Subcutaneous adipose tissue (tissue), 4 donors: Measurements from ENCODE around the gene SRRM4. TPM values are rescaled to one million over a fixed set of nuclear protein-coding genes. Genes with fewer than 3 reads are reported as not detected.

ENCODE experiments used
- total RNA-seq, 4 donors: library from RNA; depleted of rRNA; stranded (reverse); fragments of >200 nt; gene quantifications; one replicate each; pipeline ENCODE4 v1.1.0, GENCODE V29; 2016
- TF ChIP-seq, protein P1 (sequence below): fragments of 450-650 bp; IDR thresholded peaks from one replicate; pipeline ENCODE4 v1.5.1; 2016; ENCODE audit warnings: low read depth, mild to moderate bottlenecking, control low read depth, antibody characterized with exemption, moderate library complexity

The SRRM4 gene
- total RNA-seq, 4 donors from 2014 or later, result not detected

DNA sequence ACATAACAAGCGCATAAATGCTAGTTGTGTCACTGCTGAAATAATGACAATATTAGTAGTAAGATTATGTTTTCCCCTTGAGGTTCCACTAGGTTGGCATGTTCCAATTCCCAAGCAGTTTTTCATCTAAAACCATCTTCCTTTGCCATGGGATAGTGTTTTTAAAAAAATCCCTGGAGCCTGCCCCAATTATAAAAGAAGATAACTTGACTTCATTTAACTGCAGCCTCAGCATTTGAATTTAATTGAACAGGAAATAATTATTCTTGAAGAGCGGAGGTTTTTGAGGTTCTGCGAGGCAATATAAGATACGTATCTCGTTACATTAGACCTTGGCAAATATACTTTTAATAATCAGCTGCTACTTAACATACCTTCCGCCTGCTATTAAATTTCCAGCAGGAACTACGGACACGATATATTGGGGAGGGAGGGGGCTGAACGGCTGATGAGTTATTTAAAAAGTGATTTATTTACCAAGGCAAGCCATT, 132.2 kb downstream of the SRRM4 start:
- TF ChIP-seq, protein P1, sequence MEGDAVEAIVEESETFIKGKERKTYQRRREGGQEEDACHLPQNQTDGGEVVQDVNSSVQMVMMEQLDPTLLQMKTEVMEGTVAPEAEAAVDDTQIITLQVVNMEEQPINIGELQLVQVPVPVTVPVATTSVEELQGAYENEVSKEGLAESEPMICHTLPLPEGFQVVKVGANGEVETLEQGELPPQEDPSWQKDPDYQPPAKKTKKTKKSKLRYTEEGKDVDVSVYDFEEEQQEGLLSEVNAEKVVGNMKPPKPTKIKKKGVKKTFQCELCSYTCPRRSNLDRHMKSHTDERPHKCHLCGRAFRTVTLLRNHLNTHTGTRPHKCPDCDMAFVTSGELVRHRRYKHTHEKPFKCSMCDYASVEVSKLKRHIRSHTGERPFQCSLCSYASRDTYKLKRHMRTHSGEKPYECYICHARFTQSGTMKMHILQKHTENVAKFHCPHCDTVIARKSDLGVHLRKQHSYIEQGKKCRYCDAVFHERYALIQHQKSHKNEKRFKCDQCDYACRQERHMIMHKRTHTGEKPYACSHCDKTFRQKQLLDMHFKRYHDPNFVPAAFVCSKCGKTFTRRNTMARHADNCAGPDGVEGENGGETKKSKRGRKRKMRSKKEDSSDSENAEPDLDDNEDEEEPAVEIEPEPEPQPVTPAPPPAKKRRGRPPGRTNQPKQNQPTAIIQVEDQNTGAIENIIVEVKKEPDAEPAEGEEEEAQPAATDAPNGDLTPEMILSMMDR, result no peak

DNA sequence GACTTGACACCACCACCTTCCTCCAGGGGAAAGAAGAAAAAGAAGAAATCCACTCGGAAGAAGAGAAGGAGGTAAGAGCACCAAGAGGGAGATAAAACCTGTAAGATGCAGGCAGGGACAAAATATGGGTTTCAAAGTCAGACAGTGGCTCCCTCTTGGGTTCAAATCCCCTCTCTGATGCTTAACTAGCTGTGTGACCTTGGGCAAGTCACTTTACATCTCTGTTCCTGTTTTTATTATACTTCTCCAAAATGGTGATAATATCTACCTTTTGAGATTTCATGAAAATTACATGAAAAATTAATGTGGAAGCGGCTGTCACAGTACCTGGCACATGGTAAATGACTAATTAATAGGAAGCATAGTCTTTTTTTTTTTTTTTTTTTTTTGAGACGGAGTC, 133.0 kb downstream of the SRRM4 start:
- TF ChIP-seq, protein P1, result no peak

DNA sequence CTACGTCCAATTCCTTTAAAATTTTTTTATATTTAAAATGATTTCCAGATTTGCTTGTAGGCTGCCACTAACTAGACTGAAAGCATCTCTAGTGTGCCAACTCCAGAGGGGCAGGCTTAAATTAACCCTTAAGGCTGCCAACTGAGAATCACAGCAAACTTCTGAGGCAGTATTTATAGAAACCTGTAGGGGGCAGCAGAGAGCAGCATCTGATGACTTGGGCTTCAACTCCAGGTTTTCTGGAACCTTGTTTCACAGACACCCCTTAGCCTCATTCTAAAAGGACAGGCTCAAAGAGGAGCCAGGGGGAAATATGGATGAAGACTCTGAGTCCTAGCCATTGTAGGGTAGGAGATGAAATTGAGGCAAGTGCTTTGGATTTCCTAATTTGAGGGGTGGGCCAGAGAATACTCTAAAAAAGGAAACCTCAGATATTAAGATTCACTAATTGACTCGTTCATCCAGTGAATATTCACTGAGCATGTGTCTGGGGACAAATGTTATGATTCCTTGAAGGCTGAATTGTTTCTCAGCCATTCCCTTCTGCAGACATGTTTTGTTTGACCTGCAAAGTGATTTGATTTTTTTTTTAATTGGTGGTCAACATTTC, 134.1 kb downstream of the SRRM4 start:
- TF ChIP-seq, protein P1, result no peak

DNA sequence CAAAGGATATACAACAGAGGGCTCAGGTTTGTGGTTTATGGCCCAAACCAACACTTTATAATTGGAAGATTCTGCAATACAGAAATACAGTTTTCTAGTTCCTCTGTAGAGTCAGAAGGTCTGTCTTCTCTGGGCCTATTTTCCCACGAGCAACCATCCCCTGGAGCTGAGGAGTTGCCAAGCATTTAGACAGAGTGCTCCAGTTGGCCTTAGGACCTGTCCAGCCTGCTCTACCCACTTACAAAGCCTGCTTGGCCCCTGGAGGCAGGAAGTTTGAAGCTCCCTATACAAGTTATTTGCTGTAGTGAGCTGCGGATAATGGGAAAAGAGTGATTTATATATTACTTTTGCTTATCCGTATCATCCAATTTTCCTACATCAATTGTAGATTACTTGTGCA, 136.6 kb downstream of the SRRM4 start:
- TF ChIP-seq, protein P1, result no peak

DNA sequence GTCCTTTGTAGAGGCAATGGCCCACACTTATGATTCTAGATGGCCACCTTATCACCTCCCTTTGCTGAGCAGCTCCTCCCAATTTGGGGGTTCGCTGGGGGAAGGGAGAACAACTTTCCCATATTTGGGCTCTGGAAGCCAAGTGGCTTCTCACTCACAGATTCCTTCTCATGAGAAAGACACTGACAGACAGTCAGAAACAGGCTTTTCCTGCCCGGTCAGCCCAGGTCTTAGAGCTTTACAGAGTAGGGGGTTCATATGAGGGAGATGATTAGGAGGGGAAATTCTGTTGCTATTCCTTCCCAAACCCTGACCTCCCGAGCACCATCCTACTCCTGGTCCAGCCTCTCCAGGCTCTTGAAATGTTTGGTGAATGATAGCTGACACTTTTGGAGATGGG, 137.3 kb downstream of the SRRM4 start:
- TF ChIP-seq, protein P1, result no peak

DNA sequence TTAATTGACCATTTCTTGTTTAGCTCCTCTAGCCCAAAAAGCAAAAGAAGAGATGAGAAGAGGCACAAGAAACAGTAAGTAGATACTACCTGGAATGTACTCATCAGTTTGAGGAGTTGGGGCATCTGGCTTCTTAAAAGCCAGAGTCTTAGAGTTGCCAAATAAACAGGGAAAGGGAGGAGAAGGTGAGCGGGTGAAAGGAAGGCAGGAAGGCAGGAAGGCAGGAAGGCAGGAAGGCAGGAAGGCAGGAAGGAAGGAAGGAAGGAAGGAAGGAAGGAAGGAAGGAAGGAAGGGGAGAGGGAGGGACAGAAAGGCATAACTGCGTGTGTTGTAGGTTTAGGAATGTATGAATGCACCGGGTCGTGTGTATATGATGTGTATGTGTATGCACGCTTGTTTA, 140.7 kb downstream of the SRRM4 start:
- TF ChIP-seq, protein P1, result no peak

DNA sequence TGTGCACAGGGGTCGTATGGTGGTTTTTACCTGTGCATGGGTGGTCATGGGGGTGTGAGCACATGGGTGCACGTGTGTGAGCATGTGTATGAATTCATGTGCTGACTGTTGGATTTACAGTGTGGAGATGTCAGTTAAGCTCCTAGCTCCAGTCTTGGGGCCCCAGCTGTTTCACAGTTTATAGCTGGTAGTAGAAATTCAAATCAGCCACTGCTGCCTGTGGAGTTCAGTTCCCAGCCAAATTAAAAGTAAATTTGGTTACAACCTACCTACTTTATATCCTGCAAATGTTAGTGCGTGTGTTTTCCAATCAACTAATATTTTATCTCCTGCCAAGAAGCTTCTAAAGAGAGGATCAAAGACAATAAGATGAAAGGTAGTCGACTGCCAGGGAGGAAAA, 141.4 kb downstream of the SRRM4 start:
- TF ChIP-seq, protein P1, result no peak
